ENCODE results near the gene MTA3.
"Not testable (repeated sequence)": the region's sequence is repeated elsewhere in the genome, so short reads cannot be mapped to it uniquely, and the experiment has no call there.

MTA3 gene

DNA sequence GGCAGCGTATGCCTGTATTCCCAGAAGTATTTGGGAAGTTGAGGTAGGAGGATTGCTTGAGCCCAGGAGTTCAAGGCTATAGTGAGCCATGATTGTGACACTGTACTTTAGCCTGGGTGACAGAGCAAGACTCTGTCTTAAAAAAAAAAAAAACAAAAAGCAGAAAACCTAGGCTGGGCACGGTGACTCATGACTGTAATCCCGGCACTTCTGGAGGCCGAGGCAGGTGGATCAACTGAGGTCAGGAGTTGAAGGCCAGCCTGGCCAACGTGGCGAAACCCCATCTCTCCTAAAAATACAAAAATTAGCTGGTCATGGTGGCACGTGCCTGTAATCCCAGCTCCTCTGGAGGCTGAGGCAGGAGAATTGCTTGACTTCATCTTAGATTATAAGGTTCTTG lies 46.4 kb downstream of the MTA3 start:
- no peak for DNase-seq

GRCh38 chr2:42618116-42618515 lies 49.7 kb downstream of the MTA3 start:
- DNase-seq = no peak

DNA sequence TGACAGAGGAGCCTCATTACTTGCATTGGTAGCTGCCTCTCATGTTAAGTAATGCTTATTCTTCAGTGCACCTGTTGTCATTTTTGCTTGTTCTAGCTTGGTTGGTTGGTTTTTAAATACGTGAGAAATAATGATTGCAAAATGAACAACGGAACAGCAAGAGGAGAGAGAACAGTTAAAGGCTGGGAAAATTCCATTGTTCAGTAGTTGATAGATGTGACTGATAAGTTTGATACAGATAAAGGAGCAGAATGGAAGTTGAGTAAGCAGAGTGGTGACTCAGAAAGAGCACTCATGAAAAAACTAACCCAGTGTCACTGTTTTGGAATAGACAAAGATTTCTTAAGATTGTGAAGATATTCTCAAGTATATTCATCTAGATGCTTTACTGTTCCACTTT lies 50.5 kb downstream of the MTA3 start:
- DNase-seq = no peak

DNA sequence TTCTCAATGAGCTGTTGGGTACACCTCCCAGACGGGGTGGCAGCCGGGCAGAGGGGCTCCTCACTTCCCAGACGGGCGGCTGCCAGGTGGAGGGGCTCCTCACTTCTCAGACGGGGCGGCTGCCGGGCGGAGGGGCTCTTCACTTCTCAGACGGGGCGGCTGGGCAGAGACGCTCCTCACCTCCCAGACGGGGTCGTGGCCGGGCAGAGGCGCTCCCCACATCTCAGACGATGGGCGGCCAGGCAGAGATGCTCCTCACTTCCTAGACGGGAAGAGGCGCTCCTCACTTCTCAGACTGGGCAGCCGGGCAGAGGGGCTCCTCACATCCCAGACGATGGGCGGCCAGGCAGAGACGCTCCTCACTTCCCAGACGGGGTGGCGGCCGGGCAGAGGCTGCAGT lies 53.2 kb downstream of the MTA3 start:
- DNase-seq = not testable (repeated sequence)

GRCh38 chr2:42622943-42623676 lies 54.7 kb downstream of the MTA3 start:
- no peak for DNase-seq

GRCh38 chr2:42624047-42624446 lies 55.6 kb downstream of the MTA3 start:
- no peak for DNase-seq

DNA sequence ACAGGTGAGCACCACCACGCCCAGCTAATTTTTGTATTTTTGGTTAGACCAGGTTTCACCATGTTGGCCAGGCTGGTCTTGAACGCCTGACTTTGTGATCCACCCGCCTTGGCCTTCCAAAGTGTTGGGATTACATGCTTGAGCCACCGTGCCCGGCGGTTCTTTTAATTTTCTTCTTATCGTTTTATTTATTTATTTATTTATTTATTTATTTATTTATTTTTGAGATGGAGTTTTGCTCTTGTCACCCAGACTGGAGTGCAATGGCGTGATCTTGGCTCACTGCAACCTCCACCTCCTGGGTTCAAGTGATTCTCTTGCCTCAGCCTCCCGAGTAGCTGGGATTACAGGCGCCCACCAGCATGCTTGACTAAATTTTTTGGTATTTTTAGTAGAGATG lies 59.6 kb downstream of the MTA3 start:
- not testable (repeated sequence) for DNase-seq

- no peak for DNase-seq
Observed at GRCh38 chr2:42636934-42637333, 68.5 kb downstream of the MTA3 start.

DNA sequence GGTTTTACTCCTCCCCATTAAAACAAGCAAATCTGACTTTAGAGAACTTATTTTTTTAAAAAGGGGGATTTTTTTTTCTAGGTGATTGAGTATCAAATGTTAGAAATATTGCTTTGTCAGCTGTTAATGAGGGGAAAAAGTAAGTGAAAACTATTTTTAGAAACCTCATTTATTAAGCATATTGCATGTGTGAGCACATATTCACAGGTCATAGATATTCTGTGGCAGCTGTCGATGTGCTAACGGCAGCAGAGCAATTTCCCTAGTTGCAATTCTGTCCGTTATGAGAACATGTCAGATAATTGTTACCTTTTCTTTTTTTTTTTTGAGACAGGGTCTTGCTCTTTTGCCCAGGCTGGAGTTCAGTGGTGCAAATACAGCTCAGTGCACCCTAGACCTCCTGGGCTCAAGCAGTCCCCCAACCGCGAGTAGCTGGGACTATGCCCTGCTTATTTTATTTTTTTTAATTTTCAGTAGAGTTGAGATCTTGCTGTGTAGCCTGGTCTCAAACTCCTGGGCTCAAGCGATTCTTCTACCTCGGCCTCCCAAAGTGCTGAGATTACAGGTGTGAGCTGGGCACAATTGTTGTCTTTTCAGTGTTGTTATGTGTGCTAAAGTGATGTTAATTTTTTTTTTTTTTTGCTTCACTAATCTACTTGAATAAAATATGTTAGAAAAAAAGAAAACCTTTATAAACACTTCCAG lies 69.8 kb downstream of the MTA3 start:
- no peak for DNase-seq

DNA sequence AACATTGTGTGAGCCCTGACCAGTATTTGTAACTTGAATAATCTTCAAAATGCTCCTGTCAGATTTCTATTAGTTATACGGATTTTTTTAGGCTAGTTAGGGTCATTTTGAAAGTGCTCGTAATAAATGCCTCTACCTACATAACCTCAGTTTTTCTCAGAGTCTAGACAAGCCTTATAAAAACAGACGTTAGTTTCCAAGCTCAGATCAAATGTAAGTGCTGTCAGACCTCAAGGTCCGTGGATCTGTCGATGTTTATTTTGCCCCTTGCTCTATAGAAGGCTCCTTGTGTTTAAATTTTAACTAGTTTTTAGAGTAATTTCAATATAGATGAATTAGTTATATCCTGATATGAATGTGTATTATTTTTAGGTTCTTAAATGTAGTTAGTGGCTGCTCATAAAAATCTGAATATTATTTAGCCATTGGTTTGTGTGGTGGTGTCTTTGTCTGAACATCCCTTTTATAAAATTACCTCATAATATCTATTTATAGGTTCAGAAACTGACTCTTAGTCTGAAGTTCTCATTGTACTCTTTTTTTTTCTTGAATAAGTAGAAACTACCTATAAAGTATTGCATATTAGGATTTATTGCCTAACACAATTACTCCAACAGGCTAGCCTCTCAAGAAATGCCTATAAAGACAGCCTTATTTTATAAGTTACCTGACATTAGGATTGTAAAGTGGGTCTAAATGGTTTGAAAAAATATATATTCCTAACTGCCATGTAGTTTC lies 71.1 kb downstream of the MTA3 start:
- no peak for DNase-seq

- no peak for DNase-seq
Observed at GRCh38 chr2:42640261-42640660, 71.8 kb downstream of the MTA3 start.

- not testable (repeated sequence) for DNase-seq
Observed at GRCh38 chr2:42642371-42642770, 73.9 kb downstream of the MTA3 start.

GRCh38 chr2:42645551-42645950 lies 77.1 kb downstream of the MTA3 start:
- DNase-seq = no peak

DNA sequence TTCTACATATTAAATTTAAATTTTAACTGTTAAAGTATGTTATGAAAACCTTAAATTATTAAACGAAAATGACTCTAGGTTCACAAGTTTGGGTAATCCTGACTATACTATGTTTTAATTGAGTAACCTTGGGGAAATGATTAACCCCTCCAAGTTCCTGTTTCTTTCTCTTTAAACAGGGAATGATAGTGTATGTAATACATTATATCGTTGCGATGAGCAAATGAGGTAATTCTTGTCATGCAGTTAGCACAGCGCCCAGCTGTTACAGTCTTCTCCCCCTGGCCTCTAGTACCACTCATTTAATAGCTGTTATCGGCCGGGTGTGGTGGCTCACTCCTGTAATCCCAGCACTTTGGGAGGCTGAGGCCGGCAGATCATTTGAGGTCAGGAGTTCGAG lies 80.4 kb downstream of the MTA3 start:
- no peak for DNase-seq

DNA sequence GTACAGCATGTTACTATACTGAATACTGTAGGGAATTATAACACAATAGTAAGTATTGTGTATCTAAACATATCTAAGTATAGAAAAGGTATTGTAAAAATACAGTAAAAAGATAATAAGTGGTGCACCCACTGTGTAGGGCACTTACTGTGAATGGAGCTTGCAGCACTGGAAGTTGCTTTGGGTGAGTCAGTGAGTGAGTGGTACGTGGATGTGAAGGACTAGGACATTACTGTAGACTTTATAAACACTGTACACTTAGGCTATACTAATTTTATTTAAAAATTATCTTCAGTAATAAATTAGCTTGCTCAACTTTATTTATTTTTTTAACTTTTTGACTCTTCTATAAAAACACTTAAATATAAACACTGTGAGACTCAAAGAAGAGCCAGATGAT lies 82.6 kb downstream of the MTA3 start:
- no peak for DNase-seq

DNA sequence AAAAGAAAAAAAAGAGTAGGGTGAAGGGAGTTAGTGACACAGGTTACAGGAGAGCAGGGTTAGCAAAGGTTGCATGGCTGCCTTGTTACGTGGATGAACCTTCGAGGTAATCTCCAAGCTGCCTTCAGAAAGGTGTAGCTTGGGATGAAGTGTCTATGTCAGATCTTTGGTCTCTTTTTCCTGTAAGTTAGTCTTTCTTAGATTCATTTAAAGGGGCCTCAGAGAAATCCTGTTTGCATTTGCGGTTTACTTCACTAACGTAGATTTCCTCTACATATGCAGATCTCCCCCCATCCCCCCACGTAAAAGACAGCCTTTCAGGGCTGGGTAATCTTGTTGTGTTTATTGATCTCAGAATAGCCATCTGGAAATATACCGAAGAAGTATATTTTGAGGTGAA lies 83.7 kb downstream of the MTA3 start:
- no peak for DNase-seq

DNA sequence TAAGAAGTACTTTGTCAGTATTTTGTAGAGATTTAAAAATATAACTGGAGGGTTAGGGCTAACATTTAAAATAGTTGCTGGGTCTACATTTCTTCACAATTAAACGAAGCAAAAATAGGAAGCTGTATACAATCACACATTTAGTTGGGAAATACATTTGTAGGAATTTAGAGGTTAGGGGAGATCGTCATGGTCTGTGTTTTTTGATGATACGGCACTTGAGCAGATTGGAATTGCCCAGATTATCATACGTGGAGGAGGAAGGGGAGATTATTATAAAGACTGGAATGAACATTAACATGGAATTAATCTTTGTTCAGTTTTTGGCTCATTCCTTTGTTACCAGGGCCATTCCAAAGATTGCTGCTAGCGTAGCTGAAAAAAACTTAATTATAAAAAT lies 84.6 kb downstream of the MTA3 start:
- no peak for DNase-seq

DNA sequence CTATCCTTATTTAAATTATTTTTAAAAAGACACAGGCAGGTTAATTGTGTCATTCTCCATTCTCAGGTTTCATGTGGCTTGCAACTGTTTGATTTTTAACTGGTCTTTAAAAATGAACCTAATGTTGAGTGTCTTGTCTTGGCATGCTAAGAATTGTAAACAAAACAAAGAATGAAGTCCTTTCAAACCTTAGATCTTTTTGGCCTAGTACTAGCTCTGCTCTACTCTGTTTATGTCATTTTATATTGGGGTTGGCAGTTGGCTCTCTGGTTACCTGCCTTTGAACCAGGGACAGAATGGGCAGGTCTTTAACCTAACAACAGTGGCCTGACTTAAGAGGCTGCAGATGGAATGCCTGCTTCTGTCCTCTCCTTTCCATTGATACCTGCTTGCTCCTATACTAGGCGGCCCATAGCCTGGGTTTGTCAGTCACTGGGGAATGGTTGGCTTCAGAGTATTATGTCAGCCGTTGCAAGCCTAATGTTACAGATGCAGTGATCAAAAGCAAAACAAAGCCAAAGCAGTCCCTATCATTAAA lies 85.5 kb downstream of the MTA3 start:
- no peak for DNase-seq

- no peak for DNase-seq
Observed at GRCh38 chr2:42658306-42658705, 89.9 kb downstream of the MTA3 start.

- no peak for DNase-seq
Observed at GRCh38 chr2:42659609-42660008, 91.2 kb downstream of the MTA3 start.

GRCh38 chr2:42663106-42663780 lies 94.8 kb downstream of the MTA3 start:
- DNase-seq = peak; percentile 67

DNA sequence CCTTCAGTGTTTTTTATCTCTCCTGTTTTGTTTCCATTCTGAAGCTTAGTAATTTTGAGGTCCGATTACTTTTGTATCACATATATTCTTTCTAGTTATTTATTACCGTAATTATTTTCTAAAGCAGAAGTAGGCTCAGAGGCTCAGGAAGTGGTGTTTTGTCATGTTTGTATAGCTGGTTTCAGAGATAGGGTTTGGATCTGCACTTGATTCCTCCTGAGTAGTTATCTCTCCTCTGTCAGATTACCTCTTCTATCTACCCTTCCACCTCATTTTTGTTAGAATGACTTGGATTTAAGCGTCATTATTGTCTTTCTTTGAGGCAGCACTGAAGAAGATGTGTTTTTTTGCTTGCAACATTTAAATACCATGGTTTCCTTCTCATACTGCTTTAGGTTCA lies 95.4 kb downstream of the MTA3 start:
- no peak for DNase-seq

DNA sequence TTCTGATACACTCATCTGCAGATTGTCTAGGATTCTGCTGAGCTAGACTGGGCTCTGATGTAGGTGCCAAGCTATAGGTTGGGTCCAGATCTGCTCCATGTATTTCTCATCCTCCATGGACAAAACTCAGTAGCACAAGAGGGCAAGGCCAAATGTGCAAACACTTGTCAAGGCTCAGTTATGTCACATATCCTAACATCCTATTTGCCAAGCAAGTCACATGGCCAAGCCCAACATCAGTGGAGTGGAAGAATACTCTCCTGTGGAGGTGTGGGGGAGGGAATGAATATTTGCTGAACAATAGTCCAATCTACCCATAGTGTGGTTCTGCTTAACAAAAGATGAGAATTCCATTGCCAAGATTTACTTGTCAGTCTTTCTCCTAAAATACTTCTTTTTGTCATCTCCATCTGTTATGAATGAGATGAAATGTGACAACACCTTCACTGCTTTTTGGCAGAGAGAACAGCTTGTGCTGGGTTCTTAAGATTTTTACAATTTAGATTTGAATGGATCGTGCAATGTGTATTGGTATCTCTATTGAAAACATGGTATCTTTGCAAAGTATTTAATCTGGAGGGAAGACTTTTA lies 105.7 kb downstream of the MTA3 start:
- no peak for DNase-seq

All from left hindlimb (tissue), 1 donor.